MCF 10A (cell line): ENCODE data around the gene CBX6. TPM values are rescaled to one million over a fixed set of nuclear protein-coding genes. Genes with fewer than 3 reads are reported as not detected.

Source experiments
- BruUV-seq: library from RNA; stranded (reverse); fragments of 400-500 nt; replicated peaks from 2 replicates; lab custom pipeline; 2021; lab: Mats Ljungman, UMichigan
- CTCF ChIA-PET: fragments of 300-600 bp; sonication (Branson Sonifier 250); formaldehyde crosslinking; extraction: SDS; loops from one replicate; lab custom pipeline; 2021; ENCODE audit warnings: antibody characterized with exemption, inconsistent platforms; lab: Yijun Ruan, JAX
- POLR2A ChIA-PET: fragments of 300-600, 350-650 bp; sonication (Branson Sonifier 250); formaldehyde crosslinking; extraction: SDS; loops from one replicate; lab custom pipeline; 2020; ENCODE audit warnings: antibody characterized with exemption, inconsistent platforms; lab: Yijun Ruan, JAX
- DNase-seq: peaks from one replicate; pipeline ENCODE4 v3.0.0-alpha.2; 2018; ENCODE audit not compliant: unreplicated experiment
- H3K27ac Mint-ChIP-seq: one replicate; pipeline ENCODE4 v1.8.0; 2022; ENCODE audit warnings: mild to moderate bottlenecking, low read depth, mixed read lengths; ENCODE audit not compliant: unreplicated experiment
- H3K27me3 Mint-ChIP-seq: one replicate; pipeline ENCODE4 v1.8.0; 2022; ENCODE audit warnings: mixed read lengths; ENCODE audit not compliant: insufficient read depth, unreplicated experiment
- H3K36me3 Mint-ChIP-seq: one replicate; pipeline ENCODE4 v1.8.0; 2022; ENCODE audit warnings: mild to moderate bottlenecking, moderate library complexity, mixed read lengths; ENCODE audit not compliant: insufficient read depth, unreplicated experiment
- H3K4me1 Mint-ChIP-seq: one replicate; pipeline ENCODE4 v1.8.0; 2022; ENCODE audit warnings: mixed read lengths; ENCODE audit not compliant: insufficient read depth, unreplicated experiment
- H3K4me3 Mint-ChIP-seq: one replicate; pipeline ENCODE4 v1.8.0; 2022; ENCODE audit warnings: mild to moderate bottlenecking, moderate library complexity, mixed read lengths; ENCODE audit not compliant: unreplicated experiment
- H3K9me3 Mint-ChIP-seq: one replicate; pipeline ENCODE4 v1.8.0; 2022; ENCODE audit warnings: mixed read lengths; ENCODE audit not compliant: unreplicated experiment
- CTCF ChIP-seq: fragments of 200-600 bp; IDR thresholded peaks from one replicate; pipeline ENCODE4 v1.8.0; 2022; ENCODE audit warnings: antibody characterized with exemption, mild to moderate bottlenecking; ENCODE audit not compliant: unreplicated experiment
- intact Hi-C: fragments of 100-400 bp; cut with micrococcal nuclease; formaldehyde crosslinking; loops from 2 replicates; pipeline ENCODE4 v1.14.1; 2022
- total RNA-seq: library from RNA; stranded (reverse); gene quantifications from 2 replicates; pipeline ENCODE4 v1.2.3, GENCODE V29; 2022

The CBX6 gene
- total RNA-seq, 1 experiment from 2014 or later = 22.9 TPM

- no peaks in the 10 kb centered on the region for H3K4me1 Mint-ChIP-seq
- TF ChIP-seq CTCF = no peak
- ChIA-PET POLR2A (no interaction called here), CTCF (interaction anchor here (2.1 kb wide), 1 partner anchor 7 kb away, joined by 6 read pairs; no protein-coding TSS in a partner anchor)
- no TSS peak for BruUV-seq
- no peaks in the 10 kb centered on the region for H3K9me3 Mint-ChIP-seq
- no peak for DNase-seq
- H3K36me3 Mint-ChIP-seq = peaks cover 7% of the 10 kb centered on the region
- intact Hi-C loops = no loop called here
- peak overlapping the region; percentile 23 for H3K27ac Mint-ChIP-seq
- H3K4me3 Mint-ChIP-seq = no peak overlapping the region
- H3K27me3 Mint-ChIP-seq = no peaks in the 10 kb centered on the region
These were observed 9.4 kb downstream of the CBX6 start for GRCh38 chr22:38862375-38863329.

GRCh38 chr22:38861927-38862326 is 10.1 kb downstream of the CBX6 start:
- POLR2A ChIA-PET = interaction anchor here (0.9 kb wide), 1 partner anchor 10 kb away, joined by 3 read pairs; no protein-coding TSS in a partner anchor
- intact Hi-C loops = no loop called here

GRCh38 chr22:38861170-38861876 is 10.7 kb downstream of the CBX6 start:
- Mint-ChIP-seq H3K9me3 (no peaks in the 10 kb centered on the region), H3K27me3 (no peaks in the 10 kb centered on the region), H3K4me3 (no peak overlapping the region), H3K27ac (no peak overlapping the region), H3K36me3 (peaks cover 7% of the 10 kb centered on the region), H3K4me1 (no peaks in the 10 kb centered on the region)
- ChIA-PET CTCF (interaction anchor here (2.1 kb wide), 1 partner anchor 8 kb away, joined by 6 read pairs; no protein-coding TSS in a partner anchor), POLR2A (interaction anchor here (0.6 to 0.9 kb wide), 3 partner anchors 9 to 1317 kb away, joined by 3 read pairs; no protein-coding TSS in a partner anchor)
- no TSS peak for BruUV-seq
- no peak for DNase-seq
- intact Hi-C loops = no loop called here
- TF ChIP-seq CTCF = no peak

More at GRCh38 chr22:38861927-38862326, 10.1 kb downstream of the CBX6 start:
- H3K27ac Mint-ChIP-seq = no peak overlapping the region
- no peak overlapping the region for H3K4me3 Mint-ChIP-seq
- no peaks in the 10 kb centered on the region for H3K27me3 Mint-ChIP-seq
- H3K9me3 Mint-ChIP-seq = no peaks in the 10 kb centered on the region
- CTCF ChIA-PET = interaction anchor here (2.1 kb wide), 1 partner anchor 8 kb away, joined by 6 read pairs; no protein-coding TSS in a partner anchor
- no peaks in the 10 kb centered on the region for H3K4me1 Mint-ChIP-seq
- TSS peak; percentile 12 for BruUV-seq
- TF ChIP-seq CTCF = no peak
- peaks cover 7% of the 10 kb centered on the region for H3K36me3 Mint-ChIP-seq
- no peak for DNase-seq
